ENCODE measurements around the gene USP2.
A peak's percentile ranks its signal among the peaks of the same experiment; 100 is the strongest.
"Not testable (repeated sequence)": the region's sequence is repeated elsewhere in the genome, so short reads cannot be mapped to it uniquely, and the experiment has no call there.

USP2 gene

DNA sequence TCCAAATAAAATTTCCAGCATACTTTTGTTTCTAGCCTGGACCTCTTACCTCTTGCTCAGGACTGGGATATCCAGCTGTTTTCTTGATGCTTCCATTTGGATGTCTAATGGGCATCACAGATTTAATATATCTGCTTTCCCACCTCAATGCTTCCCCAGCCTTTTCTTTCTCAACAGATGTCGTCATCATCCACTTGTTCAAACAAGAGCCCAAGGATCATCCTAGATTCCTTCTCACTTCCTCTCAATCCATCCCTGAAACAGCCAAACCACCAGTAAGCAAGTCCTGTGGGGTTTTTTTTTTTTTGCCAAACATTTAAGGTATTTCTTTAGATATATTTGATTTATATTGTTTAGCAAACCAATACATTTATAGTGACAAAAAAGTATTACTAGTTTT lies 29.0 kb upstream of the USP2 start:
- no peak for DNase-seq

DNA sequence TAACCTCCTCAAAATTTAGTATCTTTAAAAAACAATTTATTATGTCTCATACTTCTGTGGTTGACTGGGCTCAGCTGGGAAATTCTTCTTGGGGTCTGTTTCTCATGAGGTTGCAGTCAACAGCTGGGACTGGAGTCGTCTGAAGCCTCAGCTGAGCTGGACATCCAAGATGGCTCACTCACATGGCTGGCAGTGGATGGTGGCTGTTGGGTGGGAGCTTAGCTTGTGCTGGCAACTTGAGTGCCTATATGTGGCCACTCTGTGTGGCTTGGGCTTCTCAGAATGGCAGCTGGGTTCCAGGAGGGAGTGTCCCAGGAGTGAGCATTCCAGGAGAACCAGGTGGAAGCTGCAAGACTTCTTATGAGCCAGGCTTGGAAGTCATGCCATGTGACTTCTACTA lies 28.2 kb upstream of the USP2 start:
- no peak for DNase-seq

DNA sequence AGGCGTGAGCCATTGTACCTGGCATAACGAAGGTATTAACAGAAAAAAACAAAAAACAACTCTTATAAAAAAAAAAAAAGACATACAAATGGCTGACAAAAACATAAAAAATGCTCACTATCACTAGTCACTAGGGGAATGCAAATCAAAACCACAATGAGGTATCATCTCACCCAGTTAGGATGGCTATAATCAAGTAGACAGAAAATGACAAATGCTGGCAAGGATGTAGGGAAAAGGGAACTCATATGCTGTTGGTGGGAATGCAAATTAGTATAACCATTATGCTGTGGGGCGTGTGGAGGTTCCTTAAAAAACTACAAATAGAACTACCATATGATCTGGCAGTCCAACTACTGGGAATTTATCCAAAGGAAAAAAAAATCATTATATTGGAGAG lies 24.5 kb upstream of the USP2 start:
- no peak for DNase-seq

DNA sequence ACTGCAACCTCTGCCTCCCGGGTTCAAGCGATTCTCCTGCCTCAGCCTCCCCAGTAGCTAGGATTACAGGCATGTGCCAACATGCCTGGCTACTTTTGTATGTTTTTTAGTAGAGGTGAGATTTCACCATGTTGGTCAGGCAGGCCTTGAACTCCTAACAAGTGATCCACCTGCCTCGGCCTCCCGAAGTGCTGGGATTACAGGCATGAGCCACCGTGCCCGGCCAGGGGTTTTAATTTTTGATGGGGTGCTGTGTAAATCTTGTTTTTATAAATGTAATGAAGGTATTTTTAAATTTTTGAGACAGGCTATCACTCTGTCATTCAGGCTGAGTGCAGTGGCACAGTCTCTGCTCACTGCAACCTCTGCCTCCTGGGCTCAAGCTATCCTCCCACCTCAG lies 24.0 kb upstream of the USP2 start:
- not testable (repeated sequence) for DNase-seq

DNA sequence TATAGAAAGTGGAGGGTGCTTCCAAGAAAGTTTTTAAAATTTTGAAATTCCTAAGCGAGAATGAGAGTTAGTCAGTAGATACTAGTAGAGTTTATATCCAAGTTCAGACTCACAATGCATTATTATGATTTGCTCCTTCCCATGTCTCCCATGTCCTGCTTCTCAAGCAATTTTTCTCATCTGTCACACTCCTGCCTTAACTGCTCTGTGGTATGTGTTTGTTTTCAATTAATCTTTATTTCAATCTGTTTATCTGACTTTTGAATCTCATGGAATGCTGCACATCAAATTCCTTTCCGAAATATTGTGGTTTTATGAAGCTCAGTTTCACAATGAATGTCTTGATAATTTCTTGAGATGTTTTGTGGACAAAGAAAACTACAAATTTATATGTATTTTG lies 23.4 kb upstream of the USP2 start:
- DNase-seq: no peak

DNA sequence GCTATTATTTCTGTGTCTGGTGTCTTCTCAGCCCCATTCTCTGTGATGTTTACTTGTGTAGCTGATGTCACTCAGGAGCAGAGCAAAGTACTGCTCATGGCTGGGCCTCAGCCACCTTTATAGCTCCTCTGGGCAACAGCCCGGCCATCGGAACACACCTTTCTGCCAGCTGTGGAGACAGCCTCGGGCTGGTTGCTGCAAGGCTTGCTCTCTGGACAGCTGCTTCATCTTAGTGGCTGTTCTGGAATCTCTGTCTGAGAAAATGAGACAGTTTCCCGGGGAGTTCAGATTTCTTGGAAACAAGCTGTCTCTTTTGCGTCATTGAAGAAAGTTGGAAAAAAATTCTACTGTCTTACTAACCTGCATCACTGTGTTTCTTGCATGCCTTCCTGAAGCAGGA lies 21.5 kb upstream of the USP2 start:
- DNase-seq: no peak

DNA sequence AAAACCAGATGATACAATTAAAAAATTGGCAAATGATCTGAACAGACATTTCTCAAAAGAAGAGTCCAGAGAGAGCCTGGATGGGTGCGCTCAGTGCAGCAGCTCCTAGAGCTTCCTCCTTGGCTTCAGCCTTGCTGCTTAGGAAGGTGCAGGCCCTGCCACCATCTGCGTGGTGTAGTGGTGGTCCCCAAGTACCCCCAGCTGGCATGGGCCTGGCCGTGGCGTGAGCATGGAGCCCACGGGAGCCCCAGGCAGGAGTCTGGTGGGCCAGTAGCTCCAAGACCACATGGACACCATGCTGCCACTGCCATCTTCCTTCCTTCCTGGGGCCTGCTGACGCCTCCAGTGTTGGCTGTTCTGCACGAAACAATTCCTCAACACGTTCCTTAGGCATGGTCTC lies 21.0 kb upstream of the USP2 start:
- no peak for DNase-seq

DNA sequence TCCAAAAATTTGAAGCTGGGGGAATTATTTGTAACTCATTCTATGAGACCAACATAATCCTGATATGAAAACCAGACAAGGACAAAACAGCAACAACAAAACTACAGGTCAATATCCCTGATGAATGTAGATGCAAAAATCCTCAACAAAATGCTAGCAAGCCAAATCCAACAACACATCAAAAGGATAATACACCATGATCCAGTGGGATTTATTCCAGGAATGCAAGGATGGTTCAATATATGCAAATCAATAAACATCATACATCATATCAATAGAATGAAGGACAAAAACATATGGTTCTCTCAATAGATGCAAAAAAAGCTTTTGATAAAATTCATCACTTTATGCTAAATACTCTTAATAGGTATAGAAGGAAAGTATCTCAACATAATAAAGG lies 19.4 kb upstream of the USP2 start:
- DNase-seq: no peak

DNA sequence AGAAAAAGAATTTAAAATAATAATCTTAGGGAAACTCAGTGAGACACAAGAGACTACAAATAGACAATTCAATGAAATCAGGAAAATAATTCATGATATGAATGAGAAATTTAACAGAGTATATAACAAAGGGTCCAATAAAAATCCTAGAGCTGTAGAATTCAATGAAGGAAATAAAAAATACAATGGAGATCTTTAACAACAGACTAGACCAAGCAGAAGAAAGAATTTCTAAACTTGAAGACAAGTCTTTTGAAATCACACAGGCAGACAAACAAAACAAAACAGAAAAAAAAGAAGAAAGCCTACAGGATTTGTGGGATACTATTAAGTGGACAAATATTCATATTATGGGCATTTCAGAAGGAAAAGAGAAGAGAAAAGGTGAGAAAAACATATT lies 16.2 kb upstream of the USP2 start:
- no peak for DNase-seq

DNA sequence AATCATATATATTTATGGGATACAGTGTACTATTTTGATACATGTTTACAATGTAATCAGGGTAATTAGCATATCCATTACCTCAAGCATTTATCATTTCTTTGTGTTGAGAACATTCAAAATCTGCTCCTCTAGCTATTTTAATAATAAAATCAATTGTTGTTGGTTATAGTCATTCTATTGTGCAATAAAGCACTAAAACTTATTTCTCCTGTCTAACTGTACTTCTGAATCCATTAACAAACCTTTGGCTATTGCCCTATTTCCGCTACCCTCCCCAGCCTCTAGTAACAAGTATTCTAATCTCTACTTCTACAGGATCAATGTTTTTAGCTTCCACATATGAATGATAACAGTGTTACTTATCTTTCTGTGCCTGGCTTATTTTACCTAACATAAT lies 15.3 kb upstream of the USP2 start:
- DNase-seq: no peak

DNA sequence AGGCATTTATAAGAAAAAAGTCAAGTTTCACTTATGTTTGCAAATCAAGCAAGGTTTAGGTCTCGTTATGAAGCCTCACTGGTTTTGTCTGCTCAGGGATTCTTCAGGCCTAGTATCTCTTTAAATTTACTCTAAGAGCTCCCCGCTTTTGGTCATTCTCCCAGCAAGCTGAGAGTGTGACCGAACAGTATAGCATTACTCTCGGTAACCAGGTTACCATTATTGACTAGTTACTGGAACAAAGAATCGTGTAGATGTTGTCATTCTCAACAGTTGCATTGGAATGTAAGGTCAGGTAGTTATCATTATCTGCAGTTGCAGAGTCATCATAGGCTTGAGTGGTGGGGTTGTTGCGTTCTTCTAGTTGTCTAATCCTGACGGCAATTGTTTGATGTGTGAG lies 9.8 kb upstream of the USP2 start:
- DNase-seq: no peak

DNA sequence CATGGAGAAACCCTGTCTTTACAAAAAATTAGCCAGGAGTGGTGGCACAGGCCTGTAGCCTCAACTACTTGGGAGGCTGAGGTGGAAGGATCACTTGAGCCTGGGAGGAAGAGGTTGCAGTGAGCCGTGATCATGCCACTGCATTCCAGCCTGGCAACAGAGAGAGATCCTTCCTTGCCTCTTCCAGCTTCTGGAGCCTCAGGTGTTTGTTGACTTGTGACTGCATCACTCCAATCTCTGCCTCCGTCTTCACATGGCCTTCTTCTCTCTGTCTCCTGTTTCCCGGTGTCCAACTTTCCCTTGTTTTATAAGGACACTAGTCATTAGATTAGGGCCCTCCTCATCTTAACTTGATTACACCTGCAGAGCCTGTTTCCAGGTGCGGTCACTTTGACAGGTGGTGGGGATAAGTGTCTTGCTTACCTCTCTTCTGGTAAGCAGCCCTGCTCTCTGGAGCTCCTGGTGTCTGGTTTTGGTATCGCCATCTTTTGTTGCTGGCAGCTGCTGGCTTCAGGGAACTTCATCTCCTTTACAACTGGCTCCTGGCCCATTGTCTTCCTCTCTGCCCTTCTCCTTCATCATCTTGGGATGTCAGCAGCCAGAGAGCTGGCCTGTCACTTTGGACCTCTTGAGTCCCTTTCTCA lies 8.2 kb upstream of the USP2 start:
- peak; percentile 7 for DNase-seq

DNA sequence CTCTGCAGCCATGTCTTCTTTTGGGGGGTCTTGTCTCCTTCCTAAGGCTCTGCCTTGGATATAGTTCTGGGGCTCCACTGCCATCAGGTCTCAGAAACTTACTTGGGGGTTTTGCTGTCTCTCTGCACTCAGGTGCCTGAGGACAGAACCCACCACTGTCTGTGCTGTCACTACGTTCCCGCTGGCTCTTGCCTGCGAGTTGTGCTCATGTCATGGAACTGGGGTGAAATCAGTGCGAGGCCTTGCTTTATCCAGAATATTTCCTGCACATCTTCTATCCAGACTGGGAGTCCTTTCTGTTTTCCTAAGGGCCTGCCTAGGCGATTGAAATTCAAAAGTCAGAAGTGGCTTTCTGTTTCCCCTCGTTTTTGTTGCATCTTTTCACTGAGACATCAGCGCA lies 6.6 kb upstream of the USP2 start:
- no peak for DNase-seq

DNA sequence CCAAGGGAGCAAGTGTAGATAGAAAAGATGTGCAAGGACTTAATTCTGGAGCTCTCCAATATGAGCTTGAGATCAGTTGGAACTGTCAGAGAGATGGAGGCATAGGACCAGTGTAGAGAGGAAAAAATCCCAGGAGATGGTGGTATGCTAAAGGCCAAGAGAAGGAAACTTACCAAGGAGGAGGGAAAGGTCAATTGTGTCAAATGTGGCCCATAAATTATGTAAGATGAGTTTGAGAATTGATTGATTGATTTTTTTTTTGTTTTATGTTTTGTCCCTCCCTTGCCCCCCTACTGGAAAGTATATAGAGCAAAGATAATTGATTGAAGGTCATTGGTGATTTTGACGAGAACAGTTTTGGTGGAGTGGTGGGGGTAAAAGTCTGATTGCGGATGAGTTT lies 2.8 kb upstream of the USP2 start:
- no peak for DNase-seq

DNA sequence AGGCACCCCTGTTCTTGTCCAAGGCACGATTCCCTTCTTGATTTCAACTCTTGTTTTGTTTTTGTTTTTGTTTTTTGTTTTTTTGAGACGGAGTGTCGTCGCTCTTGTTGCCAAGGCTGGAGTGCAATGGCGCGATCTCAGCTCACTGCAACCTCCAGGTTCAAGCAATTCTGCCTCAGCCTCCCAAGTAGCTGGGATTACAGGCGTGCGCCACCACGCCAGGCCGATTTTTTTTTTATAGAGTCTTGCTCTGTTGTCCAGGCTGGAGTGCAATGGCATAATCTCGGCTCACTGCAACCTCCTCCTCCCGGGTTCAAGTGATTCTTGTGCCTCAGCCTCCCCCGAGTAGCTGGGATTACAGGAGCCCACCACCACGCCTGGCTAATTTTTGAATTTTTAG lies 1.0 kb upstream of the USP2 start:
- DNase-seq: not testable (repeated sequence)

DNA sequence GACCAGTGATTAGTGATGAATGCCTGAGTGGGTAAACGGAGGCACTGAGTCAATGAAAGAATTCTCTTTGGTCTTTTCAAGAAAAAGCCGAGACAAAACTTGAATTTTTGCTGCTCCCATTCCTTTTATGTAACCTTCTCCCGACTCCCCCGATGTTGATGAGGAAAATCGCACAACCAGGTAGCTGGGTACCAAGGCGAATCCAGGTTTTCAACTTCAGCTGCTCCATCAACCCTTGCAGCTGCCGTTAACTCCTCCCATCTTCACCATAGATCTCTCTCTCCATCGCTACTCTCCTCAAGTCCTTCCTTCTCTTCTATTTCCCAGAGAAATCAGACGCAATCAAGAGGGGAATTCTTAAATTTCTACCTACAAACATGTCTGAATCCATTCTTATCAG lies 611 bp upstream of the USP2 start:
- DNase-seq: no peak

DNA sequence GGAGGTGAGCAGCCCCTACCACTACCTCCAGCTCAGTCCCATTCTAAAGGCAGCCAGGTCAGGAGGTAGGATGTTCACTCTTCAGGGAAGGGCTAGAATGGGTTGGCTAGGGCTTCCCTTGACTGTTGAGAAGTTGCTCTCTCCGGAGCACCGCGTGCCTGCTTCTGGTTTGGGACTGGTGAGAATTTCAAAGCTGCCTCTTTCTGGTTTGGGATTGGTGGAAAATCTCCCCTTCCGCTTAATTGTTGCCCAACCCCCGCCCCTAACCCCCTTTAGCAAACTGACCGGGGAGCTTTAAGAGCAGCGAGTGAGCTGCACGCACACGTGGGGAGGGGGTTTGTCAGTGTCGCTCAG lies 686 bp downstream of the USP2 start:
- DNase-seq: peak; percentile 17

DNA sequence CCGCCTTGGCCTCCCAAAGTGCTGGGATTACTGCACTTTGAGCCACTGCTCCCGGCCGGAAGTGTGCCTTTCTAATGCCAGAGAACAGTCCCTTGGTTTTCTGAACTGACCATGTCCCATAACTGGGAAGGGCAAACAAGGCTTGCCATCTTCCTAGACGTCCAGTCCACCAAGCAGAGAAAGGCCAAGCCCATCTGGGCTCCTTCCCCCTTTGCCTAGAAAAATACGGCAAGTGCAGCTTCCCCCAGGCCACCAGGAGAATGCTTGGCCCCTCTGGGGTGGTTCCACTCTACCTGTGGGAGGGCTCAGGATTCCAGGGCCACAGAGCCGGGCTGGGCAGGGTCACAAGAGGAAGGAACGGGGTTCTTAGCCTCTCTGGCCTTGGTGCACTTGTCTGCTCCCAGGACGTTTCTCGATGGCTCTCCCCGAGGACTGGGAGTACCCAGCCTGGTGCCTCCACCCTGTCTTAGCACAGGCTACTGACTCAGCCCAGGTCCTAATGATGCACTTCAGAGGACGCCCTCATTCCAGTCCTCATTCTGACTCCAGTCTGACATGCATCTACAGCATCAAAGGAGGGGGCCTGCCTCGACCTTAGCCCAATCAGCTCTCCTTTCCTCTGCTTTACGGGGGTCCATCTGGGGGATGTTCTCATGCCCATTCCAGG lies 1.2 kb downstream of the USP2 start:
- DNase-seq: no peak

DNA sequence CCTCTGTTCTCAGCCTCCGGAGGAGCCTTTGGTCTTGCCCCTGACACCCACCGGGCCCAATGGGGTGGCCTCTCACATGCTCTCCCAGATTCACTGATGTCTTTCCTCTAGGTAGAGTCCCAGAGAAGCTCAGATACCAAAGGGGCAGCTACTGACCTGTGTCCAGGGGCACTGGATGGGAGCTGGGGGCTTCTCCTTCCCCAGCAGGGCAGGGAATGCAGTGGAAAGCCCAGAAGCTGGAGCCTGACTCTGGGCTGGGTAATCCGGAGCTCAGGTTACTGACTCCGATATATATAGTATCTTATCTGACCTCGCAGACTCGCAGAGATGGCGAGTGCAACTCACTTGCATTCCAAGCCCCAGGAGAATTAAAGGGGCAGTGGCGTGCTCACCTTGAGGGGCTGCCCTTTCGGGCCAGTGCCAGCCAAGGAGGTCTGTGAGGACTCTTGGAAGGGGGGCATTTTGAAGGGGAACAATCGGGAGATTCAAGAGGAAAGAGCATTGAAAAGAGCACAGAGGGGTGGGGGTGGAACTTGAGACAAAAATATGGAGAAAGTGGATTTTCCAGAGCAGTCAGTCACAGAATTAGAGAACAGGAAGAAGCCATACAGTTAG lies 2.5 kb downstream of the USP2 start:
- no peak for DNase-seq

DNA sequence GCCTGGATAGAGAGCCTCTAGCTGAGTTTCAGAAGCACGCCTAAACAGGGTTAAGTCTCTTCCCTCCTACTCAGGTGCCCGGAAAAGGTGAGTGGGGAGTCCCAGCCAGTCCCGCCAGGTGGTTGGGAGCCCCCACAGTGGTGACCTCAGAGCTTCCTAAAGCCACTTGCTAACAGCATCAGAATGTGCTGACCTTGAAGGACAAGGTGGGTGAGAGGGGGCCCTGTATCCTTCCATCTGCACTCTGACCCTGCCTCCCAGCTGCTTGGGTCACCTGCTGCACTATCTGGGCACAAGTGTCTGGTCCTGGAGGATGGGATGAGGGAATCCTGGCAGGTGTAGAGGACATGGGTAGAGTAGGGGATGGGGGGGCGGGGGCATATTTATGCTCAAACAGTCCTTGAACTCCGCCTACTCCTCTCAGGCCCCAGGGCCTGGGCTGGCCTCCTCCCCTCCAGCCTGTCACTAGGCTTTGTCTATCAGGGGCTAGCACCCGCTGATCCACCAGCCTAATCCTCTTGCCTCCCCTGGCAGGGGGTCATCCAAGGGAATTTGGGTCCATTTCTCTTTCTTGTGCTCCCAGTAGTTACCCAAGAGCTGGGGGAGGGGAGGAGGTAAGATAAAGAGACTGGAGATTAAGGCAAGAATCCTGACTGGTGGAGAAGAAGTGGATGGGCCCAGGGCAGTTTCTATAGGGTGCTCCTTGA lies 3.4 kb downstream of the USP2 start:
- DNase-seq: no peak

DNA sequence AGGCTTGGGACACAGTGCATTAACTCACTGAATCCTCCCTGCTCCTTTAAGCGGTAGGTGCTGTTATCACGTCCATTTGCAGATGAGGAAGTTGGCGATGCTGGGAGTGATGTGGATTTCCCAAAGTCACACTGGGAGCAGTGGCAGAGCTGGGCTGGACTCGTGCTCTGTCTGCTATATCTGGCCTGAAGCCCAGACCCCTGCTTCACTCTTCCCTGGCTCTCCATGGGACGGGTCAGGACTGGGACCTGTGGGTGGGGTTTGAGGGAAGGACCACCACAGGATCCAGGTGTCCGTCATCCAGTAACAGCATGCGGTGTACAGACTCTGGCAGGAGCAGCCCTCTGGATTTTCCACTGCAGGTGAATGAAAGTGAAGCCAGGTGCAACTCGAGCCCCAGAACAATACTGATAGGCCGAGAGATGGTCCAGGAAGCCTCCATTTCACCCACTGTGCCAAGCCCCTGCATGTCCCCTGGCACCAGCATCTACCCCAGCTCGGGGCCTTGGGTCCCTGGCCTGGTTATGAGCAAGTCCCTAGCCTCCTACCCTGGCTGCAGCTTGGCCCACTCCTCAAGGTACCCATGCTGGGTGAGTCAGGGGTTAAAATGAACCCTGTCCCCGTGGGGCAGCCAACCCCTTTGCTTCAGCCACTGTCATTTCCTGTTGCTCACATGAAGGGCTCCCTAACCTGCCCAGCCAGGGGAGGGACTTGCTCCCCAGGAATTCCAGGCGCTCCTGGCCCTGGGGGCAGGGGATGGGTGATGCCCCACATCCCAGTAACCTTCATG lies 4.2 kb downstream of the USP2 start:
- DNase-seq: no peak

DNA sequence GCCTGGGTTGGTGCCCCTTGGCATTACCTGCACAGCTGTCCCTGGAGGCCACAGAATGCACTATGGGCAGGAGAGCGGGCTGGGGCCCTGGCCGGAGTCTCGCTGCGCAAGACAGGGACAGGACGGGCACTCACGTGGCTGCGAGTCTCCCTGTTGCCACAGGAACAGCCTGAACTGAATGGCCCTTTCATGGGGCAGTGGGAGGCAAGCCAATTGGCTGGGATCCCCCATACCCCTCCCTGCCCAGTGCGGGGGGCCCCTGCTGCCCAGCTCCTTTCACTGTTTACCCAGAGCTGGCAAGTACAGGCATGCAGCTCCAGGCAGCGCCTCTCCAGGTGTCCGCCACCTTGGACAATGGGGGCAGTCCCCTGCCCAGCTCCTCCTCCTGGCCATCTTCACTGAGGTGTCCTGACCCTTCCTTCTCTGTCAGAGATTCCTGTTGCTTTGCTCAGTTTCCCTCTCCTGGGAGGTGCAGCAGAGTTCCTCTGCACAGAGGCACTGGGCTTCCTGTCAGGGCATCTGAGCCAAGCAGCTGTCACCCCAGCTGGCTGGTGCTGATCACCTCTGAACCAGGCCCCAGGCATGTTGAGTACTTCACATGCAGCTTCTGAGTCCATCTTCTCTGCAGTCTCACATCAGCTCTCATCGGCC lies 5.2 kb downstream of the USP2 start:
- no peak for DNase-seq
